ENCODE measurements around the gene IL12B.
"Not testable (repeated sequence)": the region's sequence is repeated elsewhere in the genome, so short reads cannot be mapped to it uniquely, and the experiment has no call there.

Gene IL12B

GRCh38 chr5:159333545-159333925 lies 3.2 kb upstream of the IL12B start:
- in situ Hi-C loops (cut with HindIII; ENCODE audit: low sequenced_read_pairs) = no loop called here

- in situ Hi-C loops (cut with HindIII; ENCODE audit: low sequenced_read_pairs) = no loop called here
Measured at GRCh38 chr5:159332800-159333544, 2.7 kb upstream of the IL12B start.

- in situ Hi-C loops (cut with HindIII; ENCODE audit: low sequenced_read_pairs) = no loop called here
Measured at GRCh38 chr5:159331093-159331973, 1.0 kb upstream of the IL12B start.

- in situ Hi-C loops (cut with HindIII; ENCODE audit: low sequenced_read_pairs) = no loop called here
Measured at GRCh38 chr5:159324986-159325385, 5.3 kb downstream of the IL12B start.

- in situ Hi-C loops (cut with HindIII; ENCODE audit: low sequenced_read_pairs) = no loop called here
Measured at GRCh38 chr5:159324102-159324755, 6.1 kb downstream of the IL12B start.

- in situ Hi-C loops (cut with HindIII; ENCODE audit: low sequenced_read_pairs) = no loop called here
Measured at GRCh38 chr5:159322180-159322579, 8.1 kb downstream of the IL12B start.

GRCh38 chr5:159319832-159320231 lies 10.5 kb downstream of the IL12B start:
- in situ Hi-C loops (cut with HindIII; ENCODE audit: low sequenced_read_pairs) = no loop called here

- in situ Hi-C loops (cut with HindIII; ENCODE audit: low sequenced_read_pairs) = no loop called here
Measured at GRCh38 chr5:159319363-159319762, 10.9 kb downstream of the IL12B start.

GRCh38 chr5:159318448-159318847 lies 11.8 kb downstream of the IL12B start:
- in situ Hi-C loops (cut with HindIII; ENCODE audit: low sequenced_read_pairs) = no loop called here

- in situ Hi-C loops (cut with HindIII; ENCODE audit: low sequenced_read_pairs) = no loop called here
Measured at GRCh38 chr5:159317849-159318248, 12.4 kb downstream of the IL12B start.

- in situ Hi-C loops (cut with HindIII; ENCODE audit: low sequenced_read_pairs) = no loop called here
Measured at GRCh38 chr5:159316519-159317383, 13.5 kb downstream of the IL12B start.

GRCh38 chr5:159313197-159313596 lies 17.1 kb downstream of the IL12B start:
- in situ Hi-C loops (cut with HindIII; ENCODE audit: low sequenced_read_pairs) = no loop called here

- in situ Hi-C loops (cut with HindIII; ENCODE audit: low sequenced_read_pairs) = no loop called here
Measured at GRCh38 chr5:159311063-159311462, 19.2 kb downstream of the IL12B start.

GRCh38 chr5:159310511-159310910 lies 19.8 kb downstream of the IL12B start:
- in situ Hi-C loops (cut with HindIII; ENCODE audit: low sequenced_read_pairs) = no loop called here

GRCh38 chr5:159309689-159310433 lies 20.4 kb downstream of the IL12B start:
- in situ Hi-C loops (cut with HindIII; ENCODE audit: low sequenced_read_pairs) = no loop called here

GRCh38 chr5:159304961-159305595 lies 25.2 kb downstream of the IL12B start:
- in situ Hi-C loops (cut with HindIII; ENCODE audit: low sequenced_read_pairs) = no loop called here

- in situ Hi-C loops (cut with HindIII; ENCODE audit: low sequenced_read_pairs) = no loop called here
Measured at GRCh38 chr5:159303286-159303685, 27.0 kb downstream of the IL12B start.

GRCh38 chr5:159301929-159302860 lies 28.1 kb downstream of the IL12B start:
- in situ Hi-C loops (cut with HindIII; ENCODE audit: low sequenced_read_pairs) = not testable (repeated sequence)
